GM19395 (cell line): ENCODE results near the gene MAP4K2.
A peak's percentile ranks its signal among the peaks of the same experiment; 100 is the strongest.

Source experiments
- ATAC-seq: cut with Tn5 transposase; IDR thresholded peaks from one replicate; pipeline ENCODE4 v1.9.1; 2021; ENCODE audit warnings: mild to moderate bottlenecking, moderate library complexity; ENCODE audit not compliant: unreplicated experiment

Gene MAP4K2

GRCh38 chr11:64793271-64794160, 9.5 kb downstream of the MAP4K2 start:
- no peak for ATAC-seq

DNA sequence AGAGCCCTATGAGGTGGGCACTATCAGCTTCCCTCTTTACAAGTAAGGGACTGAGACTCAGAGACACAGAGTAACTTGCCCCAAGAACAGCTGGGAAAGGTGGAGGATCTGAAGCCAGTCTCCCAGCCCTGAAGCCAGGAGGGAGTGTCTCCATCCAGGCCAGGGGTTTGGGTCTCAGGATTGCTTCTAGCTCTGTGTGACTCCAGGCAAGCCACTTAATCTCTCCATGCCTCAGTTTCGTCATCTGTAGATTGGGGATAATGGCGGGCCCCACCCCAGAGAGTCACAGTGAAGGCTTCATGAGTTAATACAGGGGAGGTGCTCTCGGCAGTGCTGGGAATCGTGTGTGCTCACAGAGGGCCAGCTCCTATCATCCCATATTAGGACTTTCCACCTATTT, 10.5 kb downstream of the MAP4K2 start:
- ATAC-seq: no peak

- no peak for ATAC-seq
Observed at GRCh38 chr11:64791781-64792291, 11.2 kb downstream of the MAP4K2 start.

- ATAC-seq: no peak
Observed at GRCh38 chr11:64790205-64791095, 12.6 kb downstream of the MAP4K2 start.

DNA sequence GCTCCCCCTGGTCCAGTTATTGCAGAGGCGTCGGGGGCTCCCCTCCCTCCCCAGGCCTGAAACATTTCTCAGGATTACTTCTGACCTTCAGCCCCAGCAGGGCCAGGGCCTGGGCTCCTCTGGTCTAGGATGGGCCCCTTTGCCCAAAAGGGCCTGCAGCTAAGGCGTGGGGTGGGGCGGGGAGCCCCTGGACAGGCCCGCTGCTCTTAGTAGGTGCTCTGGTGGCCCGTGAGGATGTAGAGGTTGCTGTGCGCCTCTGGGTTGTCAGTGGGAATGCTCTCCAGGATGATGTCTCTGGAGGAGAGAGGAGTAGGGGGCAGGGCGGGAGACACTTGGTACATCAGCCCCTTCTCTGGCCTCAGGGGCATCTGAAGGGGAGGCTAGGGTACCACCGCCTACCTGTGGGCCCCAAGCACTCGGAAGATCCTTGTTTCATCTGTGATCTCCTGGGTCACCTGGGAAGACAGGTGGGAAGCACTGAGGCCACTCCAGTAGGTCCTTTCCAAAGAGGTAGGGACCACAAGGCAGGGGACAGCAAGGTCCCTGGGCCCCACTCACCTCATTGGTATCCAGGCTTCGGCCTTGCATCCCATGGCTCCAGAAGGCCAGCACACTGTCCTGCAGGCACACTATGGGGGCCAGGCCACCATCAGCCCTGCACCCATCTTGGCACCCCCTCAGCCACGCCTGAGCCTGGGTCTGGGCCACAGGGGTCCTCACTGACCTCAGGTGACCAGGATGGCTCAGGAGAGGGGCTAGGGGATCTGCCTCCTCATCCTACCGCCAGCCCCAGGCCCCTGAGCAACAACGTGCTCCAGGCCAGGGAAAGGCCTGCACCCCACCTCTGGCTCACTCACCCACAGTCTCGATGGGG, 13.4 kb downstream of the MAP4K2 start:
- no peak for ATAC-seq

- ATAC-seq: no peak
Observed at GRCh38 chr11:64788321-64789215, 14.4 kb downstream of the MAP4K2 start.

- no peak for ATAC-seq
Observed at GRCh38 chr11:64787526-64788320, 15.3 kb downstream of the MAP4K2 start.

DNA sequence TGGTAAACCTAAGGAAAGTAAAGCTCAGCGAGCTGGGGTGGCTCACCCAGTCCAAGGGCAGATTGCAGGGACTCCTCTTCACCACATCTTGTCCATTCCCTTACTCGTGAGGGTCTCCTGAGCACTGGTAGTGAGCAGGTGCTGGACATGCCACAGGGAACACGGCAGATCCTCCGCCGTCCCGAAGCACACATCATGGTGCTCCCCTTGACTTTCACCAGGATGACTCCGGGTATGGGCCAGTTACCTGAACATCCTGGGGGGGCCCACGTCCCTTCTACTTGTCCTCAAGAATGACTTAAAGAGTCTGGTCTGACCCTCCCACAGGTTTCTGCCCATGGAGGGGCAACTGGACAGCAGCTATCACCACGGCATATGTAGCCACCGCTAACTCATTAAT, 16.7 kb downstream of the MAP4K2 start:
- no peak for ATAC-seq

GRCh38 chr11:64784813-64785581, 18.0 kb downstream of the MAP4K2 start:
- no peak for ATAC-seq

- peak; percentile 82 for ATAC-seq
Observed at GRCh38 chr11:64778473-64779298, 24.3 kb downstream of the MAP4K2 start, which contains the start of gene SF1. SF1 (minus strand) TSS chr11:64778542; CDS start chr11:64778392, 150 bp downstream.

DNA sequence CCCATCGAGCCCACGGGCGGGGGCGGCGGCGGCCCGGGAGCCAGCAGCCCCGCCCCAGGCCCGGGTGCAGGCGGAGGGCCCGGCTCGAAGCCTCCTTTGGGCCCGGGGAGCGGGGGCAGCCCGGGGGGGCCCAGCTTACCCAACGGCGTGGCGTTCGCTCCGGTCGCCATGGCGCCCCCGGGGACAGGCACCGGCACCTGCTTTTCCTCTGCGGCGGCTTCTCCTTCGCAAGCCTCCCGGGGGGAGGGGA, 24.9 kb downstream of the MAP4K2 start:
- ATAC-seq: no peak

- ATAC-seq: no peak
Observed at GRCh38 chr11:64777449-64778222, 25.4 kb downstream of the MAP4K2 start.

DNA sequence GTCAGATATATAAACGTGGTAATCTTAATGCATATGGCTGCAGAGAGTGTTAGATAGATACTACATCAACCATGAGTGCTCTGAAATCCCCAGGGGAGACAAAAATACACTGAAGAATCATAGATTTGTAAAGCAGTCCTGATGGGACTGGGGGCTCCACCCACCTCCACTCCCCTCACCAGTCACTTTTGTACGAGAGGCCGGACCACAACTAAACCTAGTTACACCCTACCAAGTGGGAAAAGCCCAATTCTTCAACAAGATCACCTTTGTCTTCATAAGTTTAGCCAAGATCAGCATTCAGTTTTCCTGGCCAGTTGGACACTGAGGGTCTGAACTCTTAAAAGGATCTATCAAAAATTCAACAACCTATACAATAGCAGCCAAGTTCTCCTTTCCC, 26.1 kb downstream of the MAP4K2 start:
- no peak for ATAC-seq

- no peak for ATAC-seq
Observed at GRCh38 chr11:64776425-64776824, 26.6 kb downstream of the MAP4K2 start.

DNA sequence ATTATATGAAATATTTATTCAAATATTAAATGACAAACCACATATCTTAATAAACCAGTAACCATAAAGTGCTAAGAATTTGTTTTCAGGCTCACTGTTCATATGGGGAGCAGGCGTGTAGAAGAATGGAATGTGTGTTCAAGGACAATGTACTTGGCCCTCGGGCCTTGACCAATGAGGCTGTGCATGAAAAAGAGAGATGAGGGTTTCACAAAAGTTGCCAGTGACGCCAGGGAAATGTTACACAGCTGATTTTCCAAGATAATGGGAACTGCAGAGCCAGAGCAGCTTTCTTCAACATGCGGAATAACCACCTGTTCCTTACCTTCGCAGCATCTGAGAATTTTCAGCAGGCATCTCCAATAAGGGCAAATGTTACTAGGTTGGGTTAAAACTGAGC, 28.9 kb downstream of the MAP4K2 start:
- ATAC-seq: no peak

- ATAC-seq: no peak
Observed at GRCh38 chr11:64772303-64773018, 30.6 kb downstream of the MAP4K2 start.
